ENCODE measurements around the gene FDXACB1. TPM values are rescaled to one million over a fixed set of nuclear protein-coding genes. Genes with fewer than 3 reads are reported as not detected.
A peak's percentile ranks its signal among the peaks of the same experiment; 100 is the strongest.

Gene FDXACB1
- total and polyA plus RNA-seq, 9 of the 15 experiments (the other 6 are each of a cell fraction or from before 2014, with no cell fraction given), result 3.2 to 7.5 (median 5.3) TPM

- TF ChIP-seq IFI16 (CRISPR knock-in tag; IDR thresholded peaks at IDR 0.05), result no peak
- no peak for TF ChIP-seq BHLHE40 (IDR thresholded peaks at IDR 0.05; ENCODE audit: low read length)
- TF ChIP-seq EHMT2 (IDR thresholded peaks at IDR 0.05), result no peak
- TF ChIP-seq IRF2 (CRISPR knock-in tag; IDR thresholded peaks at IDR 0.05), result no peak
- peak in 1 of 3 experiments; percentile 39 for TF ChIP-seq YY1 (IDR thresholded peaks at IDR 0.05; ENCODE audit: borderline replicate concordance in 1 of 3, control insufficient read depth in 1 of 3, extremely low read depth in 1 of 3, insufficient read depth in 3 of 3, insufficient read length in 1 of 3, insufficient replicate concordance in 2 of 3, low read depth in 1 of 3, low read length in 2 of 3)
- peak; percentile 34; the same call in 1 of the 2 replicates for TF ChIP-seq FOXM1 (IDR thresholded peaks at IDR 0.05; ENCODE audit: low read depth)
- no peak for TF ChIP-seq FOXM1 (CRISPR knock-in tag; IDR thresholded peaks at IDR 0.05; ENCODE audit: low read depth)
- no peak for TF ChIP-seq ZNF274 (IDR thresholded peaks at IDR 0.05; ENCODE audit: borderline replicate concordance, low read depth, low read length)
- peak; percentile 74; the same call in 1 of the 2 replicates for TF ChIP-seq RB1 (IDR thresholded peaks at IDR 0.05; ENCODE audit: low read depth)
- TF ChIP-seq VEZF1 (CRISPR knock-in tag; IDR thresholded peaks at IDR 0.05), result peak; percentile 94
- TF ChIP-seq ETS2 (tag; IDR thresholded peaks at IDR 0.05; ENCODE audit: borderline replicate concordance, poor library complexity, severe bottlenecking), result no peak
- TF ChIP-seq CTBP1 (IDR thresholded peaks at IDR 0.05; ENCODE audit: borderline replicate concordance), result peak; percentile 54
- TF ChIP-seq SIN3A (IDR thresholded peaks at IDR 0.05; ENCODE audit: borderline replicate concordance in 2 of 2, control insufficient read depth in 1 of 2, low read depth in 2 of 2, low read length in 2 of 2), result peak in 1 of 2 experiments; percentile 34; a peak in 1 of 4 replicates
- TF ChIP-seq COPS2 (conservative IDR thresholded peaks at IDR 0.05), result no peak
- TF ChIP-seq MAX (CRISPR knock-in tag; IDR thresholded peaks at IDR 0.05), result peak; percentile 61; the same call in 1 of the 2 replicates
- no peak for TF ChIP-seq POLR3G (IDR thresholded peaks at IDR 0.05; ENCODE audit: extremely low read depth, insufficient read length, insufficient replicate concordance)
- 0 out of 2 replicates have a peak, but pooled peaks have one; percentile 30 for TF ChIP-seq MBD2 (IDR thresholded peaks at IDR 0.05; ENCODE audit: borderline replicate concordance, low read depth)
- peak; percentile 17 for TF ChIP-seq NFYB (IDR thresholded peaks at IDR 0.05; ENCODE audit: extremely low read depth, insufficient read length)
- TF ChIP-seq SP2 (IDR thresholded peaks at IDR 0.05; ENCODE audit: extremely low read depth, low read depth, low read length, poor library complexity, severe bottlenecking), result no peak
- 0 out of 2 replicates have a peak, but pooled peaks have one; percentile 62 for TF ChIP-seq ZNF76 (CRISPR knock-in tag; IDR thresholded peaks at IDR 0.05; ENCODE audit: borderline replicate concordance)
- TF ChIP-seq MXI1 (IDR thresholded peaks at IDR 0.05; ENCODE audit: low read depth, low read length), result peak; percentile 73
- TF ChIP-seq TAF1 (IDR thresholded peaks at IDR 0.05; ENCODE audit: control insufficient read depth, extremely low read depth, insufficient read depth, low read length, severe bottlenecking), result peak; percentile 66
- peak; percentile 38; the same call in 1 of the 2 replicates for TF ChIP-seq RNF2 (IDR thresholded peaks at IDR 0.05)
- 0 out of 2 replicates have a peak, but pooled peaks have one; percentile 1 for TF ChIP-seq JUND (IDR thresholded peaks at IDR 0.05; ENCODE audit: borderline replicate concordance, low read depth, low read length)
- peak; percentile 11; the same call in 1 of the 3 replicates for TF ChIP-seq JUND (tag; IDR thresholded peaks at IDR 0.05; ENCODE audit: borderline replicate concordance, low read depth, low read length)
Measured at GRCh38 chr11:111926505-111927391, 47.8 kb upstream of the FDXACB1 start (continued).

Data from K562 (cell line).